ENCODE results near the gene CASP1.

DNA sequence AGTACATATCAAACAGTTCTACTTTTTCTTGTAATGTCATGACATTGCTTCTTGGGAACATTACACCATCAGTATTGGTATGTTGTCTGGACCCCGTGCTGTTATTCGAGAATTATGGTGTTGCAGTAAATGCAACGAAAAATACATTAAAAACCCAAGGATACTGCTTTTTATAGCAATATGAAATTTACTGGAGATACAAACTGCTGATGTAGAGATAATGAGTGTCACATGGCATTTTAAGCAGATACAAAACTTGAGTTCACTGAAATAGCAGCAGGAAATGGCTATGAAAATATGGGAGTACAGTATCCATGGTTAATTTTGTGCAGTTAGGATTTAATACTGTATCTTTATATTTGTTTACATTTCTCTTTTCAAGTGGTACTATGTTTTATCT, 17.5 kb upstream of the CASP1 start:
- no peak for TF ChIP-seq EP300 (IDR thresholded peaks at IDR 0.05; ENCODE audit: borderline replicate concordance in 1 of 2, control insufficient read depth in 1 of 2, low read depth in 2 of 2, low read length in 2 of 2)
- no peak for TF ChIP-seq HDAC2 (IDR thresholded peaks at IDR 0.05)
- no peak for TF ChIP-seq ZNF384 (IDR thresholded peaks at IDR 0.05; ENCODE audit: borderline replicate concordance, low read depth, low read length)
- no peak for TF ChIP-seq ESRRA (IDR thresholded peaks at IDR 0.05; ENCODE audit: low read length)
- TF ChIP-seq FOXK2 (IDR thresholded peaks at IDR 0.05) = no peak
- TF ChIP-seq PML (IDR thresholded peaks at IDR 0.05; ENCODE audit: low read length) = no peak
- TF ChIP-seq POLR2A (IDR thresholded peaks at IDR 0.05; ENCODE audit: low read depth, low read length) = no peak
- no peak for TF ChIP-seq CHD4 (IDR thresholded peaks at IDR 0.05)
- TF ChIP-seq, protein P1, sequence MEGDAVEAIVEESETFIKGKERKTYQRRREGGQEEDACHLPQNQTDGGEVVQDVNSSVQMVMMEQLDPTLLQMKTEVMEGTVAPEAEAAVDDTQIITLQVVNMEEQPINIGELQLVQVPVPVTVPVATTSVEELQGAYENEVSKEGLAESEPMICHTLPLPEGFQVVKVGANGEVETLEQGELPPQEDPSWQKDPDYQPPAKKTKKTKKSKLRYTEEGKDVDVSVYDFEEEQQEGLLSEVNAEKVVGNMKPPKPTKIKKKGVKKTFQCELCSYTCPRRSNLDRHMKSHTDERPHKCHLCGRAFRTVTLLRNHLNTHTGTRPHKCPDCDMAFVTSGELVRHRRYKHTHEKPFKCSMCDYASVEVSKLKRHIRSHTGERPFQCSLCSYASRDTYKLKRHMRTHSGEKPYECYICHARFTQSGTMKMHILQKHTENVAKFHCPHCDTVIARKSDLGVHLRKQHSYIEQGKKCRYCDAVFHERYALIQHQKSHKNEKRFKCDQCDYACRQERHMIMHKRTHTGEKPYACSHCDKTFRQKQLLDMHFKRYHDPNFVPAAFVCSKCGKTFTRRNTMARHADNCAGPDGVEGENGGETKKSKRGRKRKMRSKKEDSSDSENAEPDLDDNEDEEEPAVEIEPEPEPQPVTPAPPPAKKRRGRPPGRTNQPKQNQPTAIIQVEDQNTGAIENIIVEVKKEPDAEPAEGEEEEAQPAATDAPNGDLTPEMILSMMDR (IDR thresholded peaks at IDR 0.05 in 2 of 3, conservative IDR thresholded peaks at IDR 0.05 in 1 of 3; ENCODE audit: control insufficient read depth in 2 of 3, extremely low read depth in 1 of 3, insufficient read depth in 1 of 3, low read depth in 3 of 3, low read length in 3 of 3) = no peak
- no peak for TF ChIP-seq YY1 (IDR thresholded peaks at IDR 0.05; ENCODE audit: low read depth, low read length)
